ENCODE data around the gene MTHFD2L.
A peak's percentile ranks its signal among the peaks of the same experiment; 100 is the strongest.

The MTHFD2L gene

GRCh38 chr4:74156521-74156920 lies 1.4 kb upstream of the MTHFD2L start:
- TF ChIP-seq CTCF (IDR thresholded peaks at IDR 0.05; ENCODE audit: control insufficient read depth, insufficient read depth, low read depth, low read length, missing control alignments) = no peak
- H3K4me3 ChIP-seq (ENCODE audit: control insufficient read depth, low read depth, low read length) = no peak overlapping the region
- DNase-seq (ENCODE audit: low read depth) = no peak

GRCh38 chr4:74157154-74157553 lies 764 bp upstream of the MTHFD2L start:
- no peak for DNase-seq (ENCODE audit: low read depth)
- peak overlapping the region; percentile 52 for H3K4me3 ChIP-seq (ENCODE audit: control insufficient read depth, low read depth, low read length)
- no peak for TF ChIP-seq CTCF (IDR thresholded peaks at IDR 0.05; ENCODE audit: control insufficient read depth, insufficient read depth, low read depth, low read length, missing control alignments)

GRCh38 chr4:74158466-74159142 lies 686 bp downstream of the MTHFD2L start:
- no peak for TF ChIP-seq CTCF (IDR thresholded peaks at IDR 0.05; ENCODE audit: control insufficient read depth, insufficient read depth, low read depth, low read length, missing control alignments)
- DNase-seq (ENCODE audit: low read depth) = no peak
- H3K4me3 ChIP-seq (ENCODE audit: control insufficient read depth, low read depth, low read length) = peak overlapping the region; percentile 52

GRCh38 chr4:74159143-74159709 lies 1.3 kb downstream of the MTHFD2L start:
- no peak for DNase-seq (ENCODE audit: low read depth)
- no peak for TF ChIP-seq CTCF (IDR thresholded peaks at IDR 0.05; ENCODE audit: control insufficient read depth, insufficient read depth, low read depth, low read length, missing control alignments)
- H3K4me3 ChIP-seq (ENCODE audit: control insufficient read depth, low read depth, low read length) = peak overlapping the region; percentile 52

GRCh38 chr4:74161666-74162450 lies 3.9 kb downstream of the MTHFD2L start:
- H3K4me3 ChIP-seq (ENCODE audit: control insufficient read depth, low read depth, low read length) = no peak overlapping the region
- TF ChIP-seq CTCF (IDR thresholded peaks at IDR 0.05; ENCODE audit: control insufficient read depth, insufficient read depth, low read depth, low read length, missing control alignments) = no peak
- DNase-seq (ENCODE audit: low read depth) = no peak

DNA sequence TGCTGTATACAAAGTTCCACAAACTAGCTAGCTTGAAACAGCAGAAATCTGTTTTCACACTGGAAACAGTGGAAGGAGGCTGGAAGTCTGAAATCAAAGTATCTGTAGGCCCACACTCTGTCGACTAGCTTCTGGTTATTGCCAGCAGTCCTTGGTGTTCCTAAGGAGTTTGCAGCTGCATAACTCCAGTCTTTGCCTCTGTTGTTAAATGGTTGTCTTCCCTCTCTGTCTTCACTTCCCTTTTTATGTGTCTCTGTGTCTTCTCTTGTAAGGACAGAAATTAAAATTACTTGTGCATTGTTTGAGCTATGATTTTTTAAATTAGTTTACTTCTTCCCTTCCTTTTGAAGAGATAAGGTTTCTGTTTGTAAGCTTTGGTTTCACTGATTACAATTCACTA lies 8.2 kb downstream of the MTHFD2L start:
- no peak overlapping the region for H3K4me3 ChIP-seq (ENCODE audit: control insufficient read depth, low read depth, low read length)
- no peak for TF ChIP-seq CTCF (IDR thresholded peaks at IDR 0.05; ENCODE audit: control insufficient read depth, insufficient read depth, low read depth, low read length, missing control alignments)
- no peak for DNase-seq (ENCODE audit: low read depth)

All from AG09309 (cell line).